H1 (cell line): ENCODE results near the gene ZNF775. TPM values are rescaled to one million over a fixed set of nuclear protein-coding genes. Genes with fewer than 3 reads are reported as not detected.

Experiments
- CTCF ChIA-PET: fragments of 300-600 bp; sonication (Branson Sonifier 250); formaldehyde crosslinking; loops from one replicate; lab custom pipeline; 2021; ENCODE audit not compliant: partially characterized antibody; lab: Charles Lee
- POLR2A ChIA-PET: fragments of 300-600 bp; sonication (Branson Sonifier 250); formaldehyde crosslinking; loops from one replicate; lab custom pipeline; 2021; ENCODE audit warnings: inconsistent platforms; ENCODE audit not compliant: partially characterized antibody; lab: Charles Lee
- DNase-seq, 2 experiments: peaks; one replicate each; pipeline versions ENCODE4 v3.0.0 to v3.0.0-alpha.2; 2010 to 2022; ENCODE audit warnings: low spot score in 2 of 2, low read depth in 1 of 2, mixed read lengths in 1 of 2
- FAIRE-seq: peaks from 2 replicates; lab custom pipeline; 2011; peaks lifted over from hg19 to GRCh38; lab: Jason Lieb, UNC
- H2AFZ ChIP-seq: 2 replicates; pipeline ENCODE4 v1.8.1; 2012; ENCODE audit warnings: low read length, inconsistent platforms
- H2AK5ac ChIP-seq: 2 replicates; pipeline ENCODE4 v1.6.1; 2013; ENCODE audit warnings: low read depth, low read length
- H2BK120ac ChIP-seq: replicated peaks from 2 replicates; pipeline ENCODE3; 2013; ENCODE audit warnings: low read depth, low read length, inconsistent platforms
- H2BK12ac ChIP-seq: 2 replicates; pipeline ENCODE4 v1.6.1; 2013; ENCODE audit warnings: low read depth, low read length
- H2BK15ac ChIP-seq: 2 replicates; pipeline ENCODE4 v1.6.1; 2013; ENCODE audit warnings: low read length
- H2BK20ac ChIP-seq: 2 replicates; pipeline ENCODE4 v1.6.1; 2013; ENCODE audit warnings: low read length
- H2BK5ac ChIP-seq: 2 replicates; pipeline ENCODE4 v1.6.1; 2013; ENCODE audit warnings: low read depth, low read length
- H3K14ac ChIP-seq: 2 replicates; pipeline ENCODE4 v1.6.1; 2013; ENCODE audit warnings: inconsistent platforms; ENCODE audit not compliant: insufficient read length
- H3K18ac ChIP-seq: 2 replicates; pipeline ENCODE4 v1.6.1; 2013; ENCODE audit warnings: low read length; ENCODE audit errors: extremely low read depth
- H3K23ac ChIP-seq: 2 replicates; pipeline ENCODE4 v1.6.1; 2013; ENCODE audit warnings: inconsistent platforms; ENCODE audit not compliant: insufficient read length
- H3K23me2 ChIP-seq: 2 replicates; pipeline ENCODE4 v1.6.1; 2013; ENCODE audit warnings: low read depth, low read length
- H3K27ac ChIP-seq: 2 replicates; pipeline ENCODE4 v1.6.1; 2011; ENCODE audit warnings: low read depth, low read length, inconsistent platforms
- H3K27me3 ChIP-seq, 4 experiments: replicated peaks in 1 of 4; 1 replicate in 1 of 4; 2 replicates in 3 of 4; pipeline versions ENCODE4 v1.6.1 to v1.8.1; 2011 to 2013; ENCODE audit warnings: low read length in 3 of 4, mild to moderate bottlenecking in 3 of 4, inconsistent platforms in 2 of 4, mixed read lengths in 2 of 4, moderate library complexity in 1 of 4; ENCODE audit not compliant: control insufficient read depth in 3 of 4, insufficient read depth in 3 of 4; ENCODE audit errors: extremely low read depth in 1 of 4
- H3K36me3 ChIP-seq, 4 experiments: 2 replicates each; pipeline versions ENCODE4 v1.6.1 to v1.8.1; 2011 to 2013; ENCODE audit warnings: mild to moderate bottlenecking in 4 of 4, low read length in 3 of 4, moderate library complexity in 2 of 4, control low read depth in 1 of 4, inconsistent platforms in 1 of 4; ENCODE audit not compliant: insufficient read depth in 4 of 4, control insufficient read depth in 2 of 4
- H3K4ac ChIP-seq: replicated peaks from 2 replicates; pipeline ENCODE3; 2013; ENCODE audit warnings: low read length, low read depth, mixed read lengths, inconsistent platforms; ENCODE audit not compliant: insufficient read length
- H3K4me1 ChIP-seq, 4 experiments: replicated peaks in 1 of 4; 1 replicate in 1 of 4; 2 replicates in 3 of 4; pipeline versions ENCODE4 v1.6.1 to v1.8.1; 2011 to 2013; ENCODE audit warnings: low read length in 3 of 4, inconsistent platforms in 2 of 4, mixed read lengths in 1 of 4; ENCODE audit not compliant: insufficient read depth in 4 of 4, control insufficient read depth in 3 of 4
- H3K4me2 ChIP-seq, 2 experiments: 2 replicates each; pipeline versions ENCODE4 v1.6.1 to v1.8.1; 2011 to 2013; ENCODE audit warnings: low read depth in 2 of 2, low read length in 2 of 2, control low read depth in 1 of 2, inconsistent platforms in 1 of 2, mild to moderate bottlenecking in 1 of 2; ENCODE audit not compliant: insufficient read depth in 1 of 2
- H3K4me3 ChIP-seq, 4 experiments: fragments of 200-600, 300-600 bp in 1 of 4; sonication (generic), shearing (Covaris generic), sonication (Bioruptor Twin) in 1 of 4; 2 replicates each; pipeline versions ENCODE4 v1.5.1 to v1.8.1; 2011 to 2016; ENCODE audit warnings: low read length in 4 of 4, low read depth in 3 of 4, control low read depth in 2 of 4, inconsistent platforms in 2 of 4, mild to moderate bottlenecking in 2 of 4, mixed read lengths in 1 of 4, moderate library complexity in 1 of 4; ENCODE audit not compliant: insufficient read depth in 2 of 4; ENCODE audit errors: extremely low read depth in 1 of 4
- H3K56ac ChIP-seq: replicated peaks from 2 replicates; pipeline ENCODE3; 2013; ENCODE audit warnings: low read depth, mild to moderate bottlenecking, mixed read lengths, low read length, inconsistent platforms; ENCODE audit not compliant: insufficient read length
- H3K79me1 ChIP-seq: 2 replicates; pipeline ENCODE4 v1.6.1; 2013; ENCODE audit warnings: low read depth, low read length, control low read depth
- H3K79me2 ChIP-seq, 2 experiments: 2 replicates each; pipeline versions ENCODE4 v1.6.1 to v1.8.1; 2012 to 2013; ENCODE audit warnings: low read length in 2 of 2, mild to moderate bottlenecking in 2 of 2, inconsistent platforms in 1 of 2; ENCODE audit not compliant: insufficient read depth in 2 of 2, control insufficient read depth in 1 of 2
- H3K9ac ChIP-seq, 4 experiments: replicated peaks in 1 of 4; 1 replicate in 1 of 4; 2 replicates in 3 of 4; pipeline versions ENCODE4 v1.6.1 to v1.8.1; 2011 to 2013; ENCODE audit warnings: low read depth in 3 of 4, low read length in 3 of 4, control low read depth in 2 of 4, mild to moderate bottlenecking in 2 of 4, moderate library complexity in 2 of 4, inconsistent platforms in 1 of 4; ENCODE audit errors: extremely low read depth in 1 of 4
- H3K9me3 ChIP-seq, 2 experiments: 2 replicates each; pipeline versions ENCODE4 v1.6.1 to v1.8.1; 2012 to 2013; ENCODE audit warnings: mild to moderate bottlenecking in 2 of 2, moderate library complexity in 2 of 2, control low read depth in 1 of 2, inconsistent platforms in 1 of 2, low read depth in 1 of 2, low read length in 1 of 2, mixed read lengths in 1 of 2; ENCODE audit not compliant: insufficient read depth in 2 of 2
- H4K20me1 ChIP-seq, 2 experiments: replicated peaks in 1 of 2; 2 replicates each; pipeline versions ENCODE3 to v1.8.1; 2011 to 2013; ENCODE audit warnings: inconsistent platforms in 2 of 2, low read length in 2 of 2, mild to moderate bottlenecking in 1 of 2; ENCODE audit not compliant: insufficient read depth in 2 of 2, control insufficient read depth in 1 of 2
- H4K5ac ChIP-seq: 2 replicates; pipeline ENCODE4 v1.6.1; 2013; ENCODE audit warnings: low read length, low read depth, mixed read lengths, inconsistent platforms; ENCODE audit not compliant: insufficient read length
- H4K8ac ChIP-seq: 2 replicates; pipeline ENCODE4 v1.8.0; 2013; ENCODE audit warnings: mild to moderate bottlenecking, moderate library complexity, low read length, inconsistent platforms; ENCODE audit not compliant: insufficient read depth; ENCODE audit errors: extremely low read depth
- H4K91ac ChIP-seq: replicated peaks from 2 replicates; pipeline ENCODE3; 2013; ENCODE audit warnings: low read length, mixed read lengths, inconsistent platforms; ENCODE audit not compliant: insufficient read length
- RAD21 ChIP-seq, 2 experiments: IDR thresholded peaks in 1 of 2; conservative IDR thresholded peaks in 1 of 2; 2 replicates each; pipeline ENCODE4 v1.6.1; 2011; ENCODE audit warnings: low read depth in 2 of 2, low read length in 2 of 2, improper control_type of control experiment in 1 of 2, inconsistent platforms in 1 of 2, mild to moderate bottlenecking in 1 of 2, moderate library complexity in 1 of 2
- RXRA ChIP-seq: IDR thresholded peaks from 2 replicates; pipeline ENCODE4 v1.6.1; 2011; ENCODE audit warnings: low read depth, mild to moderate bottlenecking, low read length, moderate library complexity; ENCODE audit not compliant: insufficient read depth
- WGBS, 2 experiments: shearing (Covaris generic) in 1 of 2; methylation state at CpG; one replicate each; pipeline versions ENCODE4 v1.1.6 to v1.1.7; 2013 to 2015; ENCODE audit warnings: low lambda C conversion rate in 2 of 2, mixed read lengths in 2 of 2, inconsistent platforms in 1 of 2, low coverage in 1 of 2, missing lambda C conversion rate in 1 of 2; ENCODE audit not compliant: insufficient replicate concordance in 2 of 2, insufficient coverage in 1 of 2, insufficient read length in 1 of 2; ENCODE audit errors: extremely low coverage in 1 of 2, missing lambda C conversion rate in 1 of 2; 5-methylcytosine and 5-hydroxymethylcytosine counted together
- polyA plus RNA-seq, 7 experiments: library from polyadenylated mRNA; depleted of rRNA in 3 of 7; stranded (reverse) in 5 of 7; unstranded in 2 of 7; fragments of >200 nt in 5 of 7; fragments of 200-250 nt in 2 of 7; gene quantifications; 1 replicate in 5 of 7; 2 replicates in 1 of 7; 4 replicates in 1 of 7; pipeline versions ENCODE4 v1.2.1 to v1.2.3, GENCODE V29; 2011 to 2013; ENCODE audit warnings: missing spikeins in 2 of 7, mixed read lengths in 2 of 7
- total RNA-seq: library from RNA; stranded (reverse); fragmentation: NEBNext Ultra II Directional; extraction: Animal tissue kit (Norgen Biotek cat#: 25700); gene quantifications from 2 replicates; pipeline ENCODE4 v1.2.1, GENCODE V29; 2021

Gene ZNF775
- total and polyA plus RNA-seq, 2 of the 8 experiments (the other 6 are each of a cell fraction or from before 2014, with no cell fraction given), result 13.6 to 21.5 TPM

DNA sequence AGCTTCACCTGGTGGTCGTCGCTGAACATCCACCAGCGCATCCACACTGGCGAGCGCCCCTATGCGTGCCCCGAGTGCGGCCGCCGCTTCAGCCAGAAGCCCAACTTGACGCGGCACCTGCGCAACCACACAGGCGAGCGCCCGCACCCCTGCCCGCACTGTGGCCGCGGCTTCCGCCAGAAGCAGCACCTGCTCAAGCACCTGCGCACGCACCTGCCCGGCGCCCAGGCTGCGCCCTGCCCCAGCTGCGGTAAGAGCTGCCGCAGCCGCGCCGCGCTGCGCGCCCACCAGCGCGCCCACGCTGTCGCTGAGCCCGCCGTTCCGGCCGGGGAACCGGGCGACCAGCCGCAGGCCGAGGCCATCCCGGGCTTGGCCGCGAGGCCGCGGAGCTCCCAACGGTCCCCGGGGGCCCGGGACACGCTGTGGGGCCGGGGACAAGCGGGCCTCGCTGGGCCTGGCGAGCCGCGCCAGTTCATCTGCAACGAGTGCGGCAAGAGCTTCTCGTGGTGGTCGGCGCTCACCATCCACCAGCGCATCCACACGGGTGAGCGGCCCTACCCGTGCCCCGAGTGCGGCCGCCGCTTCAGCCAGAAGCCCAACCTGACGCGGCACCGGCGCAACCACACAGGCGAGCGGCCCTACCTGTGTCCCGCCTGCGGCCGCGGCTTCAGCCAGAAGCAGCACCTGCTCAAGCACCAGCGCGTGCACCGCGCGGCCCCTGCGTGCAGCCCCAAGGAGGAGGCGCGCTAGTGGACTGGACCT is 18.4 kb downstream of the ZNF775 start:
- no peak overlapping the region for H2BK12ac ChIP-seq
- H2BK120ac ChIP-seq, result no peak overlapping the region
- H3K79me1 ChIP-seq, result no peaks in the 10 kb centered on the region
- no peaks in the 10 kb centered on the region for H3K27me3 ChIP-seq
- no peak overlapping the region for H3K4me3 ChIP-seq
- no peak overlapping the region for H3K27ac ChIP-seq
- no peak overlapping the region for H3K4ac ChIP-seq
- no peak for TF ChIP-seq RXRA
- peak; percentile 12 to 39; a peak in 2 of 4 replicates for TF ChIP-seq RAD21 (IDR thresholded peaks at IDR 0.05 in 1 of 2, conservative IDR thresholded peaks at IDR 0.05 in 1 of 2; ENCODE audit: low read depth in 2 of 2, low read length in 2 of 2)
- no peak overlapping the region for H2BK20ac ChIP-seq
- no peak overlapping the region for H2BK15ac ChIP-seq
- peaks cover 0 to 21% of the 10 kb centered on the region in 2 experiments; a peak in 2 of 4 replicates for H3K79me2 ChIP-seq
- no peak for FAIRE-seq
- no peaks in the 10 kb centered on the region; the same call in 1 of the 2 replicates for H3K23me2 ChIP-seq
- H2BK5ac ChIP-seq, result no peak overlapping the region
- peaks cover 12 to 42% (median 29%) of the 10 kb centered on the region in 4 experiments for H3K4me1 ChIP-seq
- no peak overlapping the region for H4K91ac ChIP-seq
- no peak for DNase-seq
- H4K5ac ChIP-seq, result no peak overlapping the region
- POLR2A ChIA-PET, result interaction anchor here (1.1 to 13.9 kb wide), 6 partner anchors 11 to 29 kb away, joined by 4 to 164 read pairs (median 10); partner anchors contain the start of gene REPIN1
- no peak overlapping the region for H3K9ac ChIP-seq
- no peak overlapping the region for H3K4me2 ChIP-seq
- H3K9me3 ChIP-seq, result no peaks in the 10 kb centered on the region
- H2AFZ ChIP-seq, result no peak overlapping the region
- H3K18ac ChIP-seq, result 0 out of 2 replicates have a peak overlapping the region, but pooled peaks have one; percentile 16
- no peaks in the 10 kb centered on the region for H4K20me1 ChIP-seq
- no peak overlapping the region for H4K8ac ChIP-seq
- no peak overlapping the region for H3K14ac ChIP-seq
- H2AK5ac ChIP-seq, result no peak overlapping the region
- peaks cover 6 to 35% (median 15%) of the 10 kb centered on the region in 4 experiments; a peak in 6 of 8 replicates for H3K36me3 ChIP-seq
- WGBS, 2 experiments, result 96% methylated on average over 59 of the region's 91 CpGs; no CpG with 5 or more reads in 1 of the 2 experiments
- no peak overlapping the region for H3K56ac ChIP-seq
- CTCF ChIA-PET, result interaction anchor here (0.7 to 1.7 kb wide), 6 partner anchors 9 to 39 kb away, joined by 3 read pairs; partner anchors contain the start of gene REPIN1
- H3K23ac ChIP-seq, result no peak overlapping the region
